Psoas muscle (tissue), 8 donors: Measurements from ENCODE around the gene CCDC92. TPM values are rescaled to one million over a fixed set of nuclear protein-coding genes. Genes with fewer than 3 reads are reported as not detected.

Experiments
- ATAC-seq, 4 donors: fragments of 200-7000 bp; cut with Tn5 transposase; one replicate each; pipeline ENCODE4 v1.9.1; 2020; ENCODE audit warnings: moderate library complexity in 3 of 4, mild to moderate bottlenecking in 2 of 4
- DNase-seq, 2 donors: peaks; one replicate each; pipeline ENCODE4 v3.0.0-alpha.2; 2020
- H3K27ac ChIP-seq: fragments of 200-600 bp; one replicate; pipeline ENCODE4 v1.8.0; 2022
- H3K27me3 ChIP-seq, 3 donors: fragments of 200-600 bp in 1 of 3; one replicate each; pipeline versions ENCODE4 v1.6.1 to v1.8.0; 2013 to 2022; ENCODE audit warnings: low read length in 2 of 3, mild to moderate bottlenecking in 2 of 3, moderate library complexity in 1 of 3; ENCODE audit not compliant: insufficient read depth in 3 of 3
- H3K36me3 ChIP-seq, 2 donors: fragments of 200-600 bp in 1 of 2; one replicate each; pipeline versions ENCODE4 v1.6.1 to v1.8.0; 2013 to 2022; ENCODE audit warnings: low read depth in 1 of 2, mild to moderate bottlenecking in 1 of 2, moderate library complexity in 1 of 2; ENCODE audit not compliant: insufficient read depth in 1 of 2
- H3K4me1 ChIP-seq: fragments of 200-600 bp; one replicate; pipeline ENCODE4 v1.8.0; 2022
- H3K4me3 ChIP-seq: fragments of 200-600 bp; one replicate; pipeline ENCODE4 v1.8.0; 2022; ENCODE audit warnings: mild to moderate bottlenecking
- H3K9me3 ChIP-seq: fragments of 200-600 bp; one replicate; pipeline ENCODE4 v1.8.0; 2022
- CTCF ChIP-seq: fragments of 200-600 bp; IDR thresholded peaks from one replicate; pipeline ENCODE4 v1.8.0; 2022; ENCODE audit warnings: antibody characterized with exemption
- whole genome bisulfite sequencing, 3 donors: extraction: QIAGEN DNeasy Blood & Tissue Kit; methylation state at CpG; one replicate each; pipeline versions ENCODE4 v1.1.6 to v1.1.7; 2013; 5-methylcytosine and 5-hydroxymethylcytosine counted together
- intact Hi-C, 2 donors: fragments of 100-400 bp; cut with DNase I; formaldehyde crosslinking; loops; one replicate each; pipeline versions ENCODE4 v1.11.0 to v1.14.2; 2022
- polyA plus RNA-seq, 3 donors: library from polyadenylated mRNA; stranded (reverse); fragments of 200-250 nt; gene quantifications; one replicate each; pipeline ENCODE4 v1.2.3, GENCODE V29; 2013
- total RNA-seq, 4 donors: library from RNA; stranded (reverse); fragmentation: NEBNext Ultra II Directional in 2 of 4; extraction: Animal tissue kit (Norgen Biotek cat#: 25700) in 2 of 4; gene quantifications; one replicate each; pipeline versions ENCODE4 v1.2.1 to v1.2.4, GENCODE V29; 2021 to 2023
- donor health status: healthy with polysubstance abuse.
- donor health status: DM: no; HTN: no; CAD: no; lungs with moderate emphysema.
- donor health status: Bipolar disorder and iron deficiency.
- donor health status: healthy.
- donor health status: DM: yes; HTN: yes; CAD: no.
- donor health status: DM: no; HTN: no; CAD: no.
- donor health status: DM: no; HTN: no; CAD: no.
- donor health status: DM: yes; HTN: yes; CAD: no.

CCDC92 gene
- total and polyA plus RNA-seq, 7 donors: 27.9 to 83.2 (median 41.1) TPM

GRCh38 chr12:123976227-123976826 lies 3.7 kb upstream of the CCDC92 start:
- DNase-seq (no peak), ATAC-seq (no peak)
- peaks cover 15% of the 10 kb centered on the region for H3K4me1 ChIP-seq
- no peak overlapping the region for H3K4me3 ChIP-seq
- no peak overlapping the region for H3K27ac ChIP-seq
- no peaks in the 10 kb centered on the region for H3K27me3 ChIP-seq
- no peak for TF ChIP-seq CTCF
- peaks cover 2 to 36% of the 10 kb centered on the region in 2 donors for H3K36me3 ChIP-seq
- intact Hi-C loops: no loop called here
- 85 to 92% (median 89%) methylated on average over 7 of the region's 7 CpGs for WGBS, 3 donors
- no peaks in the 10 kb centered on the region for H3K9me3 ChIP-seq

DNA sequence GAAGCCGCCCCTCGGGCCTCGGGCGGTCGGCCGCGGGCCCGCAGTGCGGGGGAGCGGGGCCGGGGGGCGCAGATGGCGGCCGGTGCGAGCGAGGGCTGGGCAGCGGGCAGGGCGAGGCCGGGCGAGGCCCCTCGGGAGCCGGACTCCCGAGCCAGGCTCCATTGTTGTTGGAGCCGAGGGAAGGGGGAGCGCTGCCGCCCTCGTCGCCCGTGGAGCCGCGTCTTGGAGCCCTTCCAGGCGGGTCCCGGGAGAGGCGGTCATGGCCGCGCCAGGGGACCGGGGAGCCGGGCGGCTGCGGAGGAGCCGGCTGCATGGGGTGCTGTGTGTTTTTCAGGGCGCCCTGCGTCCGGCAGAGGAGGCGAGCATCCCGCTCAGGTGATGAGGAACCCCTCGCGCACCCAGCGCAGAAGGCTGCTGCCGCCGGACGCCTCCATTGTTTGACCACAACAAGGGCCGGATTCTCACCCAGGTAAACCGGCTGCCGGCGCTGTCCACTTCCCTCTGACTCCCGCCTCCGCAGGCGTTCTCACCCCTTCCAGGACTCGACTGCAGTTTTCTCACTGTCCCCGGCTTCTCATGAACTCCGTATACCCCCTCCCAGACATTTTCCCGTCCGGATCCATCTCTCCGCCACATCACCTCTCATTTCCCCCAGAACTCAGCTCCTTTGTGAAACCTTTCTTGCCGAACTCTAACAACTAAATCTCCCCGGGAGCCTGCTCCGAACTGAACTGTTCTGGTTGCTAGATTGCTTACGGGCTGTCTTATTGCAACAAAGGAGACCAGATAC lies 1.1 kb upstream of the CCDC92 start:
- peak in 1 of 4 donors; percentile 3 for ATAC-seq
- Histone ChIP-seq H3K9me3 (no peaks in the 10 kb centered on the region), H3K36me3 (peaks cover 2 to 36% of the 10 kb centered on the region in 2 donors), H3K4me1 (peaks cover 20% of the 10 kb centered on the region), H3K4me3 (peak overlapping the region; percentile 97), H3K27me3 (no peaks in the 10 kb centered on the region), H3K27ac (peak overlapping the region; percentile 76)
- no peak for TF ChIP-seq CTCF
- 5 to 9% (median 8%) methylated on average over 39 to 69 of the region's 69 CpGs for WGBS, 3 donors
- DNase-seq: peak; percentile 54 to 72
- intact Hi-C loops: no loop called here

- ATAC-seq: peak in 1 of 4 donors; percentile 22
- TF ChIP-seq CTCF: no peak
- H3K9me3 ChIP-seq: no peaks in the 10 kb centered on the region
- WGBS, 3 donors: 1% methylated on average over 27 to 55 of the region's 55 CpGs
- peaks cover 2 to 32% of the 10 kb centered on the region in 2 donors for H3K36me3 ChIP-seq
- no peaks in the 10 kb centered on the region for H3K27me3 ChIP-seq
- peak overlapping the region; percentile 97 for H3K4me3 ChIP-seq
- DNase-seq: peak in 1 of 2 donors; percentile 65
- intact Hi-C loops: no loop called here
- H3K27ac ChIP-seq: peak overlapping the region; percentile 86
- H3K4me1 ChIP-seq: peaks cover 22% of the 10 kb centered on the region
Observed at GRCh38 chr12:123971770-123972456, 718 bp downstream of the CCDC92 start.

- ATAC-seq (no peak), DNase-seq (no peak)
- Histone ChIP-seq H3K9me3 (no peaks in the 10 kb centered on the region), H3K4me1 (peaks cover 22% of the 10 kb centered on the region), H3K4me3 (peak overlapping the region; percentile 97), H3K27ac (peak overlapping the region; percentile 86), H3K36me3 (peaks cover 2 to 27% of the 10 kb centered on the region in 2 donors), H3K27me3 (no peaks in the 10 kb centered on the region)
- TF ChIP-seq CTCF: no peak
- WGBS, 3 donors: 33 to 38% (median 38%) methylated on average over 10 of the region's 10 CpGs
- intact Hi-C loops: no loop called here
Observed at GRCh38 chr12:123971449-123971769, 1.2 kb downstream of the CCDC92 start.
